ENCODE data around the gene PRIM2.
"Not testable (repeated sequence)": the region's sequence is repeated elsewhere in the genome, so short reads cannot be mapped to it uniquely, and the experiment has no call there.

GRCh38 chr6:57308755-57309154 lies 8.7 kb upstream of the PRIM2 start:
- TF ChIP-seq CTCF (optimal IDR thresholded peaks at IDR 0.05 in 1 of 3, IDR thresholded peaks at IDR 0.05 in 1 of 3, conservative IDR thresholded peaks at IDR 0.05 in 1 of 3; ENCODE audit: extremely low read depth in 1 of 3, insufficient read depth in 2 of 3, low read length in 3 of 3); EZH2 (IDR thresholded peaks at IDR 0.05; ENCODE audit: low read length): not testable (repeated sequence)

All from keratinocyte (primary cell).